ENCODE data around the gene LRRC38. TPM values are rescaled to one million over a fixed set of nuclear protein-coding genes. Genes with fewer than 3 reads are reported as not detected.

LRRC38 gene
- total RNA-seq, 1 experiment from 2014 or later, result not detected

GRCh38 chr1:13494025-13494424 is 19.8 kb downstream of the LRRC38 start:
- TF ChIP-seq CBX3 (IDR thresholded peaks at IDR 0.05; ENCODE audit: low read depth), result no peak
- TF ChIP-seq EZH2phosphoT487 (IDR thresholded peaks at IDR 0.05; ENCODE audit: borderline replicate concordance), result no peak
- no peak for TF ChIP-seq ZNF274 (IDR thresholded peaks at IDR 0.05; ENCODE audit: low read depth, low read length)
- TF ChIP-seq, protein P1, sequence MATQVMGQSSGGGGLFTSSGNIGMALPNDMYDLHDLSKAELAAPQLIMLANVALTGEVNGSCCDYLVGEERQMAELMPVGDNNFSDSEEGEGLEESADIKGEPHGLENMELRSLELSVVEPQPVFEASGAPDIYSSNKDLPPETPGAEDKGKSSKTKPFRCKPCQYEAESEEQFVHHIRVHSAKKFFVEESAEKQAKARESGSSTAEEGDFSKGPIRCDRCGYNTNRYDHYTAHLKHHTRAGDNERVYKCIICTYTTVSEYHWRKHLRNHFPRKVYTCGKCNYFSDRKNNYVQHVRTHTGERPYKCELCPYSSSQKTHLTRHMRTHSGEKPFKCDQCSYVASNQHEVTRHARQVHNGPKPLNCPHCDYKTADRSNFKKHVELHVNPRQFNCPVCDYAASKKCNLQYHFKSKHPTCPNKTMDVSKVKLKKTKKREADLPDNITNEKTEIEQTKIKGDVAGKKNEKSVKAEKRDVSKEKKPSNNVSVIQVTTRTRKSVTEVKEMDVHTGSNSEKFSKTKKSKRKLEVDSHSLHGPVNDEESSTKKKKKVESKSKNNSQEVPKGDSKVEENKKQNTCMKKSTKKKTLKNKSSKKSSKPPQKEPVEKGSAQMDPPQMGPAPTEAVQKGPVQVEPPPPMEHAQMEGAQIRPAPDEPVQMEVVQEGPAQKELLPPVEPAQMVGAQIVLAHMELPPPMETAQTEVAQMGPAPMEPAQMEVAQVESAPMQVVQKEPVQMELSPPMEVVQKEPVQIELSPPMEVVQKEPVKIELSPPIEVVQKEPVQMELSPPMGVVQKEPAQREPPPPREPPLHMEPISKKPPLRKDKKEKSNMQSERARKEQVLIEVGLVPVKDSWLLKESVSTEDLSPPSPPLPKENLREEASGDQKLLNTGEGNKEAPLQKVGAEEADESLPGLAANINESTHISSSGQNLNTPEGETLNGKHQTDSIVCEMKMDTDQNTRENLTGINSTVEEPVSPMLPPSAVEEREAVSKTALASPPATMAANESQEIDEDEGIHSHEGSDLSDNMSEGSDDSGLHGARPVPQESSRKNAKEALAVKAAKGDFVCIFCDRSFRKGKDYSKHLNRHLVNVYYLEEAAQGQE (IDR thresholded peaks at IDR 0.05; ENCODE audit: low read depth), result no peak
- TF ChIP-seq YY1 (IDR thresholded peaks at IDR 0.05; ENCODE audit: extremely low read depth, insufficient replicate concordance, low read depth, low read length), result no peak
- H3K9ac ChIP-seq (ENCODE audit: low read length), result no peak overlapping the region
- CTCF ChIA-PET, result no interaction called here
- H2AFZ ChIP-seq (ENCODE audit: low read depth, low read length, poor library complexity, severe bottlenecking), result no peak overlapping the region
- H3K27ac ChIP-seq (ENCODE audit: low read depth, low read length), result no peak overlapping the region
- RAD21 ChIA-PET (ENCODE audit: low non-redundant PET in 1 of 2, low total read pairs in 2 of 2, uncharacterized antibody in 2 of 2, unreplicated experiment in 2 of 2), result no interaction called here
- no peaks in the 10 kb centered on the region for H3K36me3 ChIP-seq (ENCODE audit: control insufficient read depth in 1 of 2, insufficient read depth in 2 of 2, low read length in 2 of 2)
- H4K20me1 ChIP-seq (ENCODE audit: insufficient read depth), result no peaks in the 10 kb centered on the region
- H3K4me2 ChIP-seq (ENCODE audit: low read length), result no peak overlapping the region
- no peak overlapping the region for H3K4me3 ChIP-seq (replicated peaks in 1 of 2; ENCODE audit: low read depth in 1 of 2, low read length in 2 of 2)
- BruUV-seq (replicated peaks), result no TSS peak
- no peaks in the 10 kb centered on the region for H3K9me3 ChIP-seq (ENCODE audit: control insufficient read depth in 1 of 2, insufficient read depth in 1 of 2, low read depth in 1 of 2, low read length in 2 of 2)
- H3K4me1 ChIP-seq (ENCODE audit: control insufficient read depth in 1 of 2, insufficient read depth in 2 of 2, low read length in 2 of 2), result peaks cover 0 to 5% of the 10 kb centered on the region in 2 experiments; a peak in 1 of 4 replicates
- no peaks in the 10 kb centered on the region for H3K79me2 ChIP-seq (ENCODE audit: insufficient read depth, low read length)
- ATAC-seq (no peak), DNase-seq (ENCODE audit: low read depth, low spot score) (no peak)
- intact Hi-C loops (cut with micrococcal nuclease), result no loop called here
- POLR2A ChIA-PET, result no interaction called here
- H3K27me3 ChIP-seq (ENCODE audit: insufficient read depth, low read length), result peaks cover 9% of the 10 kb centered on the region
- no peaks in the 10 kb centered on the region for H3K9me2 ChIP-seq (ENCODE audit: insufficient read depth)

DNA sequence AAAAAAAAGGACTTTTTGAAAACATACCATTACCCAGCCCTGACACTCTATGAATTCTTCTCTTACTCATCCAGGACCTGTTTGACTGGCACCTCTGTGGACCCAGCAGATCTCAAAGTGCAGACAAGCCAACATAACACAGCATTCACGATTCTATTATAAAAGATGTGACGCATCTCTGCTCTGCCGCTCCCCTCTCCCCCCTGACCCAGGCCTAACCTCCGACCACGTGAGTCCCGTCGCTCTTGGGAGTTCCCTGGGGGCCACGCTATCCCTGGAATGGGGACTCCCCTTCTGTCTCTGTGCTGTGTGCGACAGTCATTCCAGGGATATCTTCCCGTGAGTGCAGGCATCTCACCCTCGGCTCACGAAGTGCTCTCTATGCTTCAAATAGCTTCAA is 21.1 kb downstream of the LRRC38 start:
- Histone ChIP-seq H3K9ac (ENCODE audit: low read length) (no peak overlapping the region), H3K27me3 (ENCODE audit: insufficient read depth, low read length) (peaks cover 9% of the 10 kb centered on the region), H3K4me3 (replicated peaks in 1 of 2; ENCODE audit: low read depth in 1 of 2, low read length in 2 of 2) (no peak overlapping the region), H3K4me1 (ENCODE audit: control insufficient read depth in 1 of 2, insufficient read depth in 2 of 2, low read length in 2 of 2) (peaks cover 0 to 5% of the 10 kb centered on the region in 2 experiments; a peak in 1 of 4 replicates), H3K27ac (ENCODE audit: low read depth, low read length) (no peak overlapping the region), H3K9me3 (ENCODE audit: control insufficient read depth in 1 of 2, insufficient read depth in 1 of 2, low read depth in 1 of 2, low read length in 2 of 2) (no peaks in the 10 kb centered on the region), H3K9me2 (ENCODE audit: insufficient read depth) (no peaks in the 10 kb centered on the region), H2AFZ (ENCODE audit: low read depth, low read length, poor library complexity, severe bottlenecking) (no peak overlapping the region), H3K36me3 (ENCODE audit: control insufficient read depth in 1 of 2, insufficient read depth in 2 of 2, low read length in 2 of 2) (no peaks in the 10 kb centered on the region), H3K79me2 (ENCODE audit: insufficient read depth, low read length) (no peaks in the 10 kb centered on the region), H4K20me1 (ENCODE audit: insufficient read depth) (no peaks in the 10 kb centered on the region), H3K4me2 (ENCODE audit: low read length) (no peak overlapping the region)
- RAD21 ChIA-PET (ENCODE audit: low non-redundant PET in 1 of 2, low total read pairs in 2 of 2, uncharacterized antibody in 2 of 2, unreplicated experiment in 2 of 2), result no interaction called here
- POLR2A ChIA-PET, result no interaction called here
- CTCF ChIA-PET, result no interaction called here
- ATAC-seq (no peak), DNase-seq (ENCODE audit: low read depth, low spot score) (no peak)
- BruUV-seq (replicated peaks), result no TSS peak
- intact Hi-C loops (cut with micrococcal nuclease), result no loop called here
- TF ChIP-seq SP1 (IDR thresholded peaks at IDR 0.05; ENCODE audit: low read depth) (no peak), ELF1 (IDR thresholded peaks at IDR 0.05; ENCODE audit: borderline replicate concordance, low read depth) (no peak), ZNF274 (IDR thresholded peaks at IDR 0.05; ENCODE audit: low read depth, low read length) (no peak), YY1 (IDR thresholded peaks at IDR 0.05; ENCODE audit: extremely low read depth, insufficient replicate concordance, low read depth, low read length) (no peak), EZH2phosphoT487 (IDR thresholded peaks at IDR 0.05; ENCODE audit: borderline replicate concordance) (no peak), CTCF (IDR thresholded peaks at IDR 0.05 in 2 of 3, conservative IDR thresholded peaks at IDR 0.05 in 1 of 3; ENCODE audit: borderline replicate concordance in 1 of 3, insufficient read depth in 1 of 3, low read depth in 2 of 3, low read length in 2 of 3) (no peak), SIN3A (IDR thresholded peaks at IDR 0.05; ENCODE audit: low read depth) (no peak)
